HG02943 (cell line): ENCODE data around the gene HSPA1B.

Experiments used
- ATAC-seq: cut with Tn5 transposase; IDR thresholded peaks from one replicate; pipeline ENCODE4 v1.9.1; 2021; ENCODE audit warnings: mild to moderate bottlenecking, low read depth, moderate library complexity; ENCODE audit not compliant: unreplicated experiment

Gene HSPA1B

GRCh38 chr6:31877125-31877650 lies 49.6 kb downstream of the HSPA1B start:
- ATAC-seq = no peak

DNA sequence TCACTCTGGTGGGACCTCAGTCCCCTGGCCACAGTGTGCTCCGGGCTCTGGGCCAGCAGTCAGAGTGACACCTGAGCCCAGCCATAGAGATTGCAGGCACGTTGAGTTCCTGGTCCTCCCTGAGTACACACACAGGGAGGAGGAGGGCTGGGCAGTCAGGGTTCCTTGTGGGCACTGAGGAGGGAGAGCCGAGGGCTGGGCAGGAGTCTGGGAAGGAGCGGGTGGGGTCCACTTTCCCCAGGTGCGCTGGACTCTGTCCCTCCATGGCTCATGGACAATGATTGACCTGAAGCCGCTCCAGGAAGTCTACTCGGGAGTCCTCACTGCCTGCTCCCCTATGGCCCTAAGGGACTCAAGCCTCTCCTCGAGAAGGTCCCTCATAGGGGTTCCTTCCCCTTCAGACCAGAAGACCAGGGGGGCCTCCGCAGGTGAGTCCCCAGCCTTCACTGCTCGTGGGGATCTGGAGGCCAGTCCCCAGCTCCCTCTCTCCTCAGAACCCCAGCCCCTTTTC lies 50.2 kb downstream of the HSPA1B start:
- ATAC-seq = no peak

GRCh38 chr6:31878222-31878621 lies 50.7 kb downstream of the HSPA1B start:
- no peak for ATAC-seq

DNA sequence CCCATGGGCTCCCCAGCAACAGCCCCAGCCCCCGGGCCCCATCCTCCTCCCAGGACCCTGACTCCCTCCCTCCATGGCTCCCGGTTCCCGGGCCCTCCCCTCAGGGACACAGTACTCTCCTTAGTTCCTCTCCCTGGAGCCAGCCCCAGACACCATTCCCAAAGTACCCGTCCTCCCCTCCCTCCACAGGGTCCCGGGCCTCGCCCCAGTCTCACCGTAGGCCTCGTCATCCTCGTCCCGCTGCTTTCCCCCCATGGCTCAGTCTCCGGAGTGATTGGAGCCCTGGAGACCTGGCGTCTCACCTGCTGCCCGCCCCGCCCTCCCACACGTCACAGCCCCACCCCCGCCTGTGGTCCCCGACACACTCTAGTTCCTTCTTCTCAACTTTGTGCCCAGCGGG lies 51.2 kb downstream of the HSPA1B start, which contains the start of gene SLC44A4:
Gene SLC44A4 (minus strand): TSS at position 272 of the 400 bp plus-strand sequence. CDS start 17 bp downstream, at position 255.
- ATAC-seq = no peak

- ATAC-seq = no peak
Observed at GRCh38 chr6:31879143-31879542, 51.6 kb downstream of the HSPA1B start.
